Measurements from ENCODE around the gene PFKP.

Gene PFKP

GRCh38 chr10:3081383-3081981 lies 14.1 kb downstream of the PFKP start:
- ChIA-PET POLR2A (no interaction called here), CTCF (interaction anchor here (1.1 kb wide), 1 partner anchor 10 kb away, joined by 4 read pairs; no protein-coding TSS in a partner anchor)
- DNase-seq (ENCODE audit: extremely low spot score) = no peak
- TF ChIP-seq CTCF (IDR thresholded peaks at IDR 0.05; ENCODE audit: control extremely low read depth, extremely low read depth, low read depth, missing control alignments) = no peak

- DNase-seq (ENCODE audit: extremely low spot score) = no peak
- CTCF ChIA-PET = no interaction called here
- POLR2A ChIA-PET = no interaction called here
- no peak for TF ChIP-seq CTCF (IDR thresholded peaks at IDR 0.05; ENCODE audit: control extremely low read depth, extremely low read depth, low read depth, missing control alignments)
Observed at GRCh38 chr10:3082290-3082689, 14.9 kb downstream of the PFKP start.

GRCh38 chr10:3085785-3086567 lies 18.6 kb downstream of the PFKP start:
- CTCF ChIA-PET = no interaction called here
- TF ChIP-seq CTCF (IDR thresholded peaks at IDR 0.05; ENCODE audit: control extremely low read depth, extremely low read depth, low read depth, missing control alignments) = no peak
- no peak for DNase-seq (ENCODE audit: extremely low spot score)
- POLR2A ChIA-PET = no interaction called here

- no peak for DNase-seq (ENCODE audit: extremely low spot score)
- ChIA-PET CTCF (interaction anchor here (1.3 kb wide), 1 partner anchor 20 kb away, joined by 5 read pairs; no protein-coding TSS in a partner anchor), POLR2A (no interaction called here)
- no peak for TF ChIP-seq CTCF (IDR thresholded peaks at IDR 0.05; ENCODE audit: control extremely low read depth, extremely low read depth, low read depth, missing control alignments)
Observed at GRCh38 chr10:3090388-3090787, 23.0 kb downstream of the PFKP start.

GRCh38 chr10:3090914-3091787 lies 23.8 kb downstream of the PFKP start:
- TF ChIP-seq CTCF (IDR thresholded peaks at IDR 0.05; ENCODE audit: control extremely low read depth, extremely low read depth, low read depth, missing control alignments) = no peak
- no peak for DNase-seq (ENCODE audit: extremely low spot score)
- CTCF ChIA-PET = interaction anchor here (1.3 to 1.7 kb wide), 3 partner anchors 10 to 20 kb away, joined by 4 to 5 read pairs (median 4); no protein-coding TSS in a partner anchor
- POLR2A ChIA-PET = interaction anchor here (1.1 kb wide), 1 partner anchor 81 kb away, joined by 5 read pairs; the partner anchor contains the start of gene PITRM1

GRCh38 chr10:3091921-3092320 lies 24.6 kb downstream of the PFKP start:
- DNase-seq (ENCODE audit: extremely low spot score) = no peak
- ChIA-PET CTCF (interaction anchor here (1.0 to 1.7 kb wide), 5 partner anchors 10 to 22 kb away, joined by 3 to 5 read pairs (median 4); no protein-coding TSS in a partner anchor), POLR2A (interaction anchor here (1.1 kb wide), 1 partner anchor 81 kb away, joined by 5 read pairs; the partner anchor contains the start of gene PITRM1)

More at GRCh38 chr10:3091921-3092320, 24.6 kb downstream of the PFKP start:
- TF ChIP-seq CTCF (IDR thresholded peaks at IDR 0.05; ENCODE audit: control extremely low read depth, extremely low read depth, low read depth, missing control alignments) = no peak

Measured in GM10248 (cell line).